SK-N-SH treated with all-trans-retinoic acid at 6 μM for 48 hours (cell line): ENCODE measurements around the gene KIF2A.
A peak's percentile ranks its signal among the peaks of the same experiment; 100 is the strongest.

Experiments
- ATAC-seq: fragments of 200-7000 bp; cut with Tn5 transposase; 3 replicates; pipeline ENCODE4 v1.9.1; 2020; ENCODE audit warnings: mild to moderate bottlenecking, moderate library complexity
- ARNTL ChIP-seq: fragments of 450-650 bp; formaldehyde crosslinking; IDR thresholded peaks from 2 replicates; pipeline ENCODE4 v1.5.0; 2020; ENCODE audit warnings: low read depth, mild to moderate bottlenecking, moderate library complexity, borderline replicate concordance
- CREB5 ChIP-seq: fragments of 250-450 bp; sonication (Bioruptor Pico); IDR thresholded peaks from 2 replicates; pipeline ENCODE4 v1.5.1; 2020; ENCODE audit warnings: low read depth, mild to moderate bottlenecking, moderate library complexity
- CSDC2 ChIP-seq: fragments of 250-450 bp; sonication (Bioruptor Pico); IDR thresholded peaks from 2 replicates; pipeline ENCODE4 v1.5.0; 2020; ENCODE audit warnings: mild to moderate bottlenecking, moderate library complexity
- CSRNP3 ChIP-seq: fragments of 250-450 bp; sonication (Bioruptor Pico); IDR thresholded peaks from 2 replicates; pipeline ENCODE4 v1.5.1; 2021; ENCODE audit warnings: mild to moderate bottlenecking, moderate library complexity
- ESRRG ChIP-seq: fragments of 250-450 bp; sonication (Bioruptor Pico); IDR thresholded peaks from 2 replicates; pipeline ENCODE4 v1.6.1; 2021; ENCODE audit warnings: mild to moderate bottlenecking
- GLIS3 ChIP-seq: fragments of 250-450 bp; sonication (Bioruptor Pico); IDR thresholded peaks from 2 replicates; pipeline ENCODE4 v1.5.0; 2020; ENCODE audit warnings: mild to moderate bottlenecking, moderate library complexity
- ISL1 ChIP-seq: fragments of 250-450 bp; sonication (Bioruptor Pico); IDR thresholded peaks from 2 replicates; pipeline ENCODE4 v2.1.2; 2022; ENCODE audit warnings: mild to moderate bottlenecking, moderate library complexity
- OSR1 ChIP-seq: fragments of 250-450 bp; sonication (Bioruptor Pico); IDR thresholded peaks from 2 replicates; pipeline ENCODE4 v1.8.0; 2022; ENCODE audit warnings: moderate library complexity, mild to moderate bottlenecking, inconsistent platforms
- PATZ1 ChIP-seq: fragments of 250-450 bp; sonication (Bioruptor Pico); IDR thresholded peaks from 2 replicates; pipeline ENCODE4 v1.8.0; 2020; ENCODE audit warnings: mild to moderate bottlenecking, moderate library complexity, borderline replicate concordance
- POU6F1 ChIP-seq: fragments of 250-450 bp; sonication (Bioruptor Pico); IDR thresholded peaks from 2 replicates; pipeline ENCODE4 v1.8.0; 2021; ENCODE audit warnings: low read depth, mild to moderate bottlenecking, moderate library complexity, borderline replicate concordance
- PPARA ChIP-seq: fragments of 250-450 bp; sonication (Bioruptor Pico); IDR thresholded peaks from 2 replicates; pipeline ENCODE4 v1.5.0; 2020; ENCODE audit warnings: mild to moderate bottlenecking, borderline replicate concordance
- SNAI2 ChIP-seq: fragments of 250-450 bp; sonication (Bioruptor Pico); IDR thresholded peaks from 2 replicates; pipeline ENCODE4 v1.5.0; 2020; ENCODE audit warnings: mild to moderate bottlenecking, moderate library complexity
- TCF4 ChIP-seq: fragments of 250-450 bp; sonication (Bioruptor Pico); IDR thresholded peaks from 2 replicates; pipeline ENCODE4 v1.8.0; 2021; ENCODE audit warnings: mild to moderate bottlenecking, moderate library complexity, borderline replicate concordance
- TSHZ2 ChIP-seq: fragments of 250-450 bp; sonication (Bioruptor Pico); IDR thresholded peaks from 2 replicates; pipeline ENCODE4 v1.5.0; 2020; ENCODE audit warnings: mild to moderate bottlenecking, moderate library complexity
- ZC3H10 ChIP-seq: fragments of 250-450 bp; sonication (Bioruptor Pico); IDR thresholded peaks from 2 replicates; pipeline ENCODE4 v1.5.1; 2021; ENCODE audit warnings: mild to moderate bottlenecking, moderate library complexity
- ZFP30 ChIP-seq: fragments of 450-650 bp; formaldehyde crosslinking; IDR thresholded peaks from 2 replicates; pipeline ENCODE4 v1.5.0; 2022; ENCODE audit warnings: mild to moderate bottlenecking, moderate library complexity
- ZNF565 ChIP-seq: fragments of 450-650 bp; formaldehyde crosslinking; conservative IDR thresholded peaks from 2 replicates; pipeline ENCODE4 v1.5.0; 2020; ENCODE audit warnings: low read depth, mild to moderate bottlenecking, moderate library complexity
- ZNF70 ChIP-seq: fragments of 450-650 bp; formaldehyde crosslinking; IDR thresholded peaks from 2 replicates; pipeline ENCODE4 v1.5.0; 2020; ENCODE audit warnings: mild to moderate bottlenecking, moderate library complexity
- ZNF8 ChIP-seq: fragments of 450-650 bp; formaldehyde crosslinking; IDR thresholded peaks from 2 replicates; pipeline ENCODE4 v1.5.0; 2020; ENCODE audit warnings: mild to moderate bottlenecking, moderate library complexity

KIF2A gene

GRCh38 chr5:62299101-62299500 lies 6.9 kb upstream of the KIF2A start:
- TF ChIP-seq ZFP30 (CRISPR knock-in tag) (no peak), POU6F1 (CRISPR knock-in tag) (no peak), GLIS3 (CRISPR knock-in tag) (no peak), TSHZ2 (CRISPR knock-in tag) (no peak), SNAI2 (CRISPR knock-in tag) (no peak), CSRNP3 (no peak), ZNF70 (no peak), ESRRG (CRISPR knock-in tag) (no peak), ZC3H10 (CRISPR knock-in tag) (no peak), OSR1 (no peak), ARNTL (CRISPR knock-in tag) (no peak), PPARA (CRISPR knock-in tag) (no peak)
- no peak for ATAC-seq

GRCh38 chr5:62299600-62299999 lies 6.4 kb upstream of the KIF2A start:
- TF ChIP-seq ARNTL (CRISPR knock-in tag) (no peak), OSR1 (no peak), ZNF8 (no peak), ISL1 (no peak), ZNF565 (CRISPR knock-in tag) (no peak), TCF4 (CRISPR knock-in tag) (no peak)
- TF ChIP-seq, all 23 proteins: peak for 0
- no peak for ATAC-seq

GRCh38 chr5:62305358-62305714 lies 670 bp upstream of the KIF2A start:
- ATAC-seq = no peak
- TF ChIP-seq CSDC2 (0 out of 2 replicates have a peak, but pooled peaks have one; percentile 8), CREB5 (no peak), ISL1 (no peak), ARNTL (CRISPR knock-in tag) (no peak)

GRCh38 chr5:62306323-62306895 lies 403 bp downstream of the KIF2A start:
- no peak for TF ChIP-seq ZNF8
- TF ChIP-seq PATZ1 (CRISPR knock-in tag) = peak; percentile 55; the same call in 1 of the 2 replicates
- peak; percentile 67 for ATAC-seq
